GM19351 (cell line): ENCODE data around the gene CYP2C18.
"Not testable (repeated sequence)": the region's sequence is repeated elsewhere in the genome, so short reads cannot be mapped to it uniquely, and the experiment has no call there.

ENCODE experiments used
- ATAC-seq: cut with Tn5 transposase; IDR thresholded peaks from one replicate; pipeline ENCODE4 v1.9.1; 2021; ENCODE audit warnings: mild to moderate bottlenecking, moderate library complexity; ENCODE audit not compliant: unreplicated experiment

CYP2C18 gene

GRCh38 chr10:94683214-94684054 is at the start of gene CYP2C18:
TSS of gene CYP2C18 (plus strand) at chr10:94683729. CDS start at chr10:94683820, 91 bp downstream.
- ATAC-seq: no peak

- ATAC-seq: not testable (repeated sequence)
Measured at GRCh38 chr10:94638097-94638496, 45.4 kb upstream of the CYP2C18 start.

- no peak for ATAC-seq
Measured at GRCh38 chr10:94639902-94640301, 43.6 kb upstream of the CYP2C18 start.

- no peak for ATAC-seq
Measured at GRCh38 chr10:94640562-94640961, 43.0 kb upstream of the CYP2C18 start.

- ATAC-seq: no peak
Measured at GRCh38 chr10:94641480-94641879, 42.0 kb upstream of the CYP2C18 start.

GRCh38 chr10:94644352-94644751 is 39.2 kb upstream of the CYP2C18 start:
- no peak for ATAC-seq

- ATAC-seq: peak; percentile 90
Measured at GRCh38 chr10:94645285-94645684, 38.2 kb upstream of the CYP2C18 start.

GRCh38 chr10:94655201-94655600 is 28.3 kb upstream of the CYP2C18 start:
- ATAC-seq: not testable (repeated sequence)

GRCh38 chr10:94663061-94663460 is 20.5 kb upstream of the CYP2C18 start:
- not testable (repeated sequence) for ATAC-seq

- ATAC-seq: no peak
Measured at GRCh38 chr10:94666391-94667102, 17.0 kb upstream of the CYP2C18 start.

GRCh38 chr10:94673614-94674321 is 9.8 kb upstream of the CYP2C18 start:
- ATAC-seq: no peak

- no peak for ATAC-seq
Measured at GRCh38 chr10:94676496-94676895, 7.0 kb upstream of the CYP2C18 start.

- no peak for ATAC-seq
Measured at GRCh38 chr10:94677691-94678090, 5.8 kb upstream of the CYP2C18 start.

GRCh38 chr10:94678475-94678874 is 5.1 kb upstream of the CYP2C18 start:
- ATAC-seq: no peak

GRCh38 chr10:94680544-94680943 is 3.0 kb upstream of the CYP2C18 start:
- no peak for ATAC-seq

GRCh38 chr10:94682636-94683035 is 893 bp upstream of the CYP2C18 start:
- not testable (repeated sequence) for ATAC-seq

- ATAC-seq: no peak
Measured at GRCh38 chr10:94687625-94688248, 4.2 kb downstream of the CYP2C18 start.

GRCh38 chr10:94706089-94706488 is 22.6 kb downstream of the CYP2C18 start:
- no peak for ATAC-seq

GRCh38 chr10:94710578-94710977 is 27.0 kb downstream of the CYP2C18 start:
- no peak for ATAC-seq

GRCh38 chr10:94725871-94726270 is 42.3 kb downstream of the CYP2C18 start:
- no peak for ATAC-seq

GRCh38 chr10:94735197-94735596 is 51.7 kb downstream of the CYP2C18 start:
- no peak for ATAC-seq
